Suprapubic skin (tissue), 4 donors: Measurements from ENCODE around the gene ASB4. TPM values are rescaled to one million over a fixed set of nuclear protein-coding genes. Genes with fewer than 3 reads are reported as not detected.
A peak's percentile ranks its signal among the peaks of the same experiment; 100 is the strongest.

ENCODE experiments used
- DNase-seq, 2 donors: peaks; one replicate each; pipeline ENCODE4 v3.0.0-alpha.2; 2019; ENCODE audit warnings: low spot score in 2 of 2
- H3K27ac ChIP-seq: fragments of 200-600 bp; sonication (generic); one replicate; pipeline ENCODE4 v1.5.1; 2019
- H3K27me3 ChIP-seq: fragments of 200-600 bp; sonication (generic); one replicate; pipeline ENCODE4 v1.5.1; 2019
- H3K36me3 ChIP-seq: fragments of 200-600 bp; sonication (generic); one replicate; pipeline ENCODE4 v1.5.1; 2019
- H3K4me1 ChIP-seq: fragments of 200-600 bp; sonication (generic); one replicate; pipeline ENCODE4 v1.5.1; 2019
- H3K4me3 ChIP-seq: fragments of 200-600 bp; sonication (generic); one replicate; pipeline ENCODE4 v1.5.1; 2019; ENCODE audit warnings: mild to moderate bottlenecking
- H3K9me3 ChIP-seq: fragments of 200-600 bp; sonication (generic); one replicate; pipeline ENCODE4 v1.5.1; 2019
- EP300 ChIP-seq: sonication (generic); formaldehyde crosslinking; IDR thresholded peaks from one replicate; pipeline ENCODE4 v1.6.1; 2017; ENCODE audit warnings: antibody characterized with exemption
- POLR2A ChIP-seq, 2 donors: fragments of 450-650 bp; IDR thresholded peaks; one replicate each; pipeline ENCODE4 v1.6.1; 2017; ENCODE audit warnings: antibody characterized with exemption in 2 of 2, mild to moderate bottlenecking in 2 of 2, moderate library complexity in 2 of 2
- POLR2AphosphoS5 ChIP-seq, 3 donors: sonication (generic); formaldehyde crosslinking; IDR thresholded peaks; one replicate each; pipeline ENCODE4 v1.6.1; 2017; ENCODE audit warnings: antibody characterized with exemption in 3 of 3
- WGBS: methylation state at CpG from one replicate; pipeline ENCODE4 v1.1.5; 2018; 5-methylcytosine and 5-hydroxymethylcytosine counted together
- total RNA-seq, 4 donors: library from RNA; depleted of rRNA; stranded (reverse); fragments of >200 nt; gene quantifications; one replicate each; pipeline ENCODE4 v1.1.0, GENCODE V29; 2016
- TF ChIP-seq, protein P1 (sequence below), 2 donors: fragments of 200-600 bp in 1 of 2; fragments of 450-650 bp in 1 of 2; sonication (generic) in 1 of 2; IDR thresholded peaks; one replicate each; pipeline ENCODE4 v1.5.1; 2016 to 2019; ENCODE audit warnings: antibody characterized with exemption in 2 of 2, mild to moderate bottlenecking in 1 of 2, moderate library complexity in 1 of 2

The ASB4 gene
- total RNA-seq, 4 donors from 2014 or later: 0.13 to 0.31 TPM; not detected in 2

DNA sequence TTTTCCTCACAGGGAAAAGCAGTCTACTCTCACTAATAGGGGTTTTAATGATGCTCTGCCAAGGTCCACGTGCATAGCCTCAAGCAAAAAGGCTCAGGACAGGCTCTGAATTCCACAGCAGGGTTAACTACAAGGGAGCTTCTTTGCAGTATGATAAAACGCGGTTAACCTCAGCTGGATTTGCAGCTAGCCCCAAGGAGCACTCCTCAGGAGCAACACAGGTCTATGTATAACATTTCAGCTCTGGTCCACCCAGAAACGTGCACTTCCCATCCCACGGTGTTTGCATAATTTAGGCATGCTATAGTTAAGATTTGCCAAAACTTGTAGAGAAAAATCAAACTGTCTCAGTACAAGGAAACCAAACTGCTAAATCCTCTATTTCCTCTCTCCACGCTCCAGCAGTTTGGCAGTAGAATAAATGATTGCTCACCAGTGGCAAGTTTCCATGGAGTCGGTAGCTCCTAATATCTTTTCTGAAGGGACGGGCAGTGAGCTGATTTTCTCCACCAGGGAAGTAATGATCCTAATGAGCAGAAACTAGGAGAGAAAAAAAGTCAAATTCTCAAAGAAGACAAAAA lies 13.1 kb upstream of the ASB4 start:
- Histone ChIP-seq H3K36me3 (no peaks in the 10 kb centered on the region), H3K27me3 (no peaks in the 10 kb centered on the region), H3K9me3 (no peaks in the 10 kb centered on the region), H3K4me1 (peaks cover 9% of the 10 kb centered on the region), H3K27ac (no peak overlapping the region), H3K4me3 (no peak overlapping the region)
- DNase-seq: no peak
- 36% methylated on average over 8 of the region's 8 CpGs for WGBS
- TF ChIP-seq EP300 (no peak), POLR2A (IDR thresholded peaks at IDR 0.05) (no peak), POLR2AphosphoS5 (IDR thresholded peaks at IDR 0.05) (no peak)
- TF ChIP-seq, protein P1, sequence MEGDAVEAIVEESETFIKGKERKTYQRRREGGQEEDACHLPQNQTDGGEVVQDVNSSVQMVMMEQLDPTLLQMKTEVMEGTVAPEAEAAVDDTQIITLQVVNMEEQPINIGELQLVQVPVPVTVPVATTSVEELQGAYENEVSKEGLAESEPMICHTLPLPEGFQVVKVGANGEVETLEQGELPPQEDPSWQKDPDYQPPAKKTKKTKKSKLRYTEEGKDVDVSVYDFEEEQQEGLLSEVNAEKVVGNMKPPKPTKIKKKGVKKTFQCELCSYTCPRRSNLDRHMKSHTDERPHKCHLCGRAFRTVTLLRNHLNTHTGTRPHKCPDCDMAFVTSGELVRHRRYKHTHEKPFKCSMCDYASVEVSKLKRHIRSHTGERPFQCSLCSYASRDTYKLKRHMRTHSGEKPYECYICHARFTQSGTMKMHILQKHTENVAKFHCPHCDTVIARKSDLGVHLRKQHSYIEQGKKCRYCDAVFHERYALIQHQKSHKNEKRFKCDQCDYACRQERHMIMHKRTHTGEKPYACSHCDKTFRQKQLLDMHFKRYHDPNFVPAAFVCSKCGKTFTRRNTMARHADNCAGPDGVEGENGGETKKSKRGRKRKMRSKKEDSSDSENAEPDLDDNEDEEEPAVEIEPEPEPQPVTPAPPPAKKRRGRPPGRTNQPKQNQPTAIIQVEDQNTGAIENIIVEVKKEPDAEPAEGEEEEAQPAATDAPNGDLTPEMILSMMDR (IDR thresholded peaks at IDR 0.05): no peak

DNA sequence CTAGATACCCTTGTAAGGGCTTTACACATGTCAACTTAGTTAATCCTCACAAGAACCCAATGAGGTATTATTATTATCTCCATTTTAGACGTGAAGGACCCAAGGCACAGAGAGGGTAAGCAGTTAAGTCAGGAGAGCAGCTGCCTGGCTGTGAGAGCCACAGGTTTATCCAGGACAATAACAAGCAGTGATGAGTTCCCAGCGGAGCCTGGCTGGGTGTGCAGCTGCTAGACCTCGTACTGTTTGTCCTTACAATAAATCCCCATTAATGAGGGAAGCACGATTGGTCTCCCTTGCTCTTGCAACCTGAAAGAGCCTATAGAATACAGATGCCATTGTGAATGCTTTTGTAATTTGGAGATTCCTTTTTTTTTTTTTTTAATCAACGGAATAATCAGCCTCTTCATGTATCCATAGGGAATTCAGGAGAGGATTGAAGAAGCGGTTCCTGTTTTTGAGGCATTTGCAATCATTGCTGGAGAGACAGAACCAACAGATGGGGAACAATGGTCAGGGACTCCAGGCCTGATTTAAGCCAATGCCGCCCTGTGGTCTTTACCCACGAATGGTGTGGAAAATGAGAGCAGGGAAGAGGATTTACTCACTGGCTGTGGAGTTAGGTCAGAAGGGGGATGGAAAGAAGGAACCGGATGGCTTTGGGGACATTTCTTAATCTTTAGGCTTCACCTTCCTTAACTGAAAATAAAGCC lies 12.3 kb upstream of the ASB4 start:
- H3K27ac ChIP-seq: no peak overlapping the region
- no peak for DNase-seq
- WGBS: 77% methylated on average over 9 of the region's 9 CpGs
- H3K9me3 ChIP-seq: no peaks in the 10 kb centered on the region
- no peak for TF ChIP-seq EP300
- TF ChIP-seq, protein P1 (IDR thresholded peaks at IDR 0.05): no peak
- no peak for TF ChIP-seq POLR2A (IDR thresholded peaks at IDR 0.05)
- TF ChIP-seq POLR2AphosphoS5 (IDR thresholded peaks at IDR 0.05): no peak
- H3K27me3 ChIP-seq: no peaks in the 10 kb centered on the region
- H3K36me3 ChIP-seq: no peaks in the 10 kb centered on the region
- H3K4me3 ChIP-seq: no peak overlapping the region
- peaks cover 9% of the 10 kb centered on the region for H3K4me1 ChIP-seq

DNA sequence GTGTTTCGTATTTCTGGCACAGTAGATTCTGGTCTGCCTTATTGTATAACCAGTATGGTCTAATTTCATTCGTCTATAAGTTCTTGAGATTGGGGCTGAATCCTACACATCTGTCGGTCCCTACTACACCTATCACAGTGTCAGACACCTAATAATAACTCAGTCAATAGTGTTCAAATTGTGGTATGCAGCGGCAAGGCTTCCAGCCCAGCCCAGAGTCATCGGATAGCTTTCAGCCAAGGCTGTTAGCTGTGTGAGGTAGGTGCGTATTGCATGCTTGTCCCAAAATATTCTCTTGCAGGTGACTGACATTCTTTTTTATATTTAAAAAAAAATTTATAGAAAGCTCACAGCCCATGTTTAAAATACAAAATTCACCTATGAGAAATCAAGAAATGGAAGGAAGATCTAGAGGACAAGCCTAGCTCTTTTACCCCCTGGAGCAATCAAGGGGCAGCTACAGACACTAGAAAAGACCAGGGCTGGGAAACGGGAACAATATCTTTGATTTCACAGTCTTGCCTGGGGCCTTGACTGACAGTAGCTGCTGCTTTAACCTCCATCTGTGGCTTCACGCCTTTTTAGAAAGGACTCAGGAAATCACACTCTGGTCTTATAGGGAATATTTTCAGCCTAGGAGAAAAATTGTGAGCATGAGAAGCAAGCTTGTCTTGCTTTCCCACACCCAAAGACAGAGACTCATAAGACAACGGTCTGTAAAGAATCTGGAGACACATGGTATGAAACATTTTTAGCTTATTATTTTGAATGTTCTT lies 9.5 kb upstream of the ASB4 start:
- Histone ChIP-seq H3K36me3 (no peaks in the 10 kb centered on the region), H3K9me3 (no peaks in the 10 kb centered on the region), H3K4me1 (peaks cover 9% of the 10 kb centered on the region), H3K27me3 (no peaks in the 10 kb centered on the region), H3K27ac (no peak overlapping the region), H3K4me3 (no peak overlapping the region)
- 79% methylated on average over 9 of the region's 9 CpGs for WGBS
- DNase-seq: no peak
- TF ChIP-seq POLR2AphosphoS5 (IDR thresholded peaks at IDR 0.05) (no peak), EP300 (no peak)

DNA sequence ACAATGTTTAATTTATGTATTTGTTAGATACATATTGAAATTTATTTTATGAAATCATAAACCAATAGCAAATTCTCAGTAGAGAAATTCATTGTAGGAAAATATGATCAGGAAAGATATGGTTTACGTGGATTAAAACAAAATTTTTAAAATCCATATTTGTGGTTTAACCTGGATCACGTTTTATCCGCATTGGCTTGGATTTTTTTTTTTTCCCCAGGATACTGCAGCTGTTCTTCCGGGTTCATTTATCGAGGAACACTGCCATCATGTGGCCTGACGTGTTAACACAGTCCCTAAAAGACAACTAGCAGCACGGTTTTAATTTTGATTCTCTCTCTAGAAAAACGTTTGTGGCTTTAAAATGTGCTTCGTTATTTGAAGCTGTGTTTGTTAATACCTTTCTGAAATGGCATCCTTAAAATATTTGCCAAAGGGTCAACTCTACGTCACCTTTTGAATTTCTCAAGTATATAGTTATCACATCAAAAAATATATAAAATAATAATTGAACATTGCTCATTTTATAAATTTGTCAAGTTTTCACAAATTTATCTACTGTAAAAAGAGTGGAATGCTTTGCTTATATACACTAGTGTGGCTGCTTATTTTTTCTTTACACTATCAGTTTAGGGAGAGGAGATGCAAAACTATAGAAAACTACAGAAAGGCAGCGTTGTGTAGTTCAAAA lies 8.7 kb upstream of the ASB4 start:
- H3K36me3 ChIP-seq: no peaks in the 10 kb centered on the region
- no peaks in the 10 kb centered on the region for H3K9me3 ChIP-seq
- TF ChIP-seq, protein P1 (IDR thresholded peaks at IDR 0.05): peak; percentile 45 to 61
- TF ChIP-seq POLR2A (IDR thresholded peaks at IDR 0.05): no peak
- 9% methylated on average over 11 of the region's 11 CpGs for WGBS
- no peak overlapping the region for H3K4me3 ChIP-seq
- no peak for DNase-seq
- H3K4me1 ChIP-seq: peaks cover 9% of the 10 kb centered on the region
- no peaks in the 10 kb centered on the region for H3K27me3 ChIP-seq
- no peak overlapping the region for H3K27ac ChIP-seq

DNA sequence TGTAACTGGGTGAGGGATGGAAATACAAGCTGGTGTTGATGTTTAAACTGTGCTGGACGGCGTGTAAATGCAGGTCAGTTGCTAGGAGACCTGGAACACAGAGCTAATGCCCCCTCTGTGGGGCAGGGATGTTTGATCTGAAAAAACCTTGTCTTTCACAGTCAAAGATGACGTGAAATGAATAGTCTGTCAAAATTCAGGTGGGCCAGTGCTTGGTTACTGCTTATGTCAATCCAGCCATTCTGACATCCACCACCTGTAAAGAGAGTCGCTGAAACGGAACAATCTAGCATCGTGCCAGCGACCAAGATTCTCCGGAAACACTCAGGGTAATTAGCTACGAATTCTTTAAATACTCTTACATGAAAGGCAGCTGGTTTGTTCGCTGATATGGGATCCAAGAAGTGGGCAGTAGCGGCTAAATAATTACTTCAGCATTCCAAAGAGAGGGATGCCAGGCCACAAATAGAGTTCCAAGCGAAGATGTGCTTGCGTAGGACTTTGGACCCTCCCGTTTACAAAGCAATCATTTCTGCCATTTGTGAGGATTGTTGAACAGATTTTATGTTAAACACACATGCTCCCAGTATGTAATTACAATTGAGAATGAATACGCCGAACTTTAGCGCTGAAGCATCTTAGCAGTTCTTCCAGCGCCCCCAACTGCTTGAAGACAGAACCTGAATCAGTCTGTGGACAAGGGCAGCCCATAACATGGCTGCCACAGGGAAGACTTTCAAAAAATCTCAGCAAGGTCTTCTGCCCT lies 7.3 kb upstream of the ASB4 start:
- H3K36me3 ChIP-seq: no peaks in the 10 kb centered on the region
- no peaks in the 10 kb centered on the region for H3K4me1 ChIP-seq
- TF ChIP-seq POLR2AphosphoS5 (IDR thresholded peaks at IDR 0.05) (no peak), EP300 (no peak), POLR2A (IDR thresholded peaks at IDR 0.05) (no peak)
- TF ChIP-seq, protein P1 (IDR thresholded peaks at IDR 0.05): no peak
- no peaks in the 10 kb centered on the region for H3K9me3 ChIP-seq
- H3K4me3 ChIP-seq: no peak overlapping the region
- no peak for DNase-seq
- WGBS: 68% methylated on average over 18 of the region's 18 CpGs
- H3K27ac ChIP-seq: no peak overlapping the region
- peaks cover 2% of the 10 kb centered on the region for H3K27me3 ChIP-seq
